ENCODE measurements around the gene PELI3.
"Not testable (repeated sequence)": the region's sequence is repeated elsewhere in the genome, so short reads cannot be mapped to it uniquely, and the experiment has no call there.

The PELI3 gene

DNA sequence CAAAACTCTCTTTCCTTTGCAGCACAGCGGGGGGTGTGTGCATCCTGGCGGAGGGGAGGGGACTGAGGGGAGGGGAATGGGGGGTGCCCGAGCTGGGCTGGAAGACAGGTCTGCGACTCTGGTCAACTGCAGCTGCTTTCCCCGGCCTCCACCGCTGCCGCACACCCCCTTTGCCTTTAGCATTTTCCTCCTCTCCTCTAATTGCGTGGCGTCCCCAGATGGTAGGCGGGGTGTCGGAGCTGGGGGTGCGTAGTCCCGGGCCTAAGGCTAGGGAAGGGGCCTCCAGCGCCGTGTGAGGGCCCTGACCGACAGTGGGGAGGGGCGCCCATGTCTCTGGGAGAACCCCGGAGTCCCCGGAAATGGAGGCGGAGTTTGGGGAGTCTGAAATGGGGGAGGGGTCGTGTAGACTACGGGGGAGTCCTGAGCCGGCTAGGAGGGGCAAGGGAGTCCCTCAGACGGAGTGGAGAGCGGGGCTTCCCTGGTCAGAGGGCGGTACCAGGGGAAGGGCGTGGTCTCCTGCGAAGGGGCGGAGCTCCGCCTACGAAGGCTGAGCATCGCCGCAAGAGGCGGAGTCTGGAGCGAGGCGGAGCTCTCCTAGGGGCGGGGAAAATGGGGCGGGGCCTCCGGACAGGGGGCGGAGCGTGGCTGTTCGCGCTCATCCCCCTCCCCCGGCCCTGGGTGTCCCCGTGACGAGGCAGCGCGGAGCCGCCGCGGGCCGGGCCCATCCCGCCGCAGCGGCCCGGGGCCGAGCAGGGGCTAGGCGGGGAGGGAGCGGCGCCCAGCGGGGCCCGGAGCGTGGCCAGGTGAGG lies at the start of gene PELI3:
TSS of gene PELI3 (plus strand) at position 681 of the 809 bp plus-strand sequence. CDS start 1,224 bp downstream, outside the sequence.
- ATAC-seq: peak; percentile 85

DNA sequence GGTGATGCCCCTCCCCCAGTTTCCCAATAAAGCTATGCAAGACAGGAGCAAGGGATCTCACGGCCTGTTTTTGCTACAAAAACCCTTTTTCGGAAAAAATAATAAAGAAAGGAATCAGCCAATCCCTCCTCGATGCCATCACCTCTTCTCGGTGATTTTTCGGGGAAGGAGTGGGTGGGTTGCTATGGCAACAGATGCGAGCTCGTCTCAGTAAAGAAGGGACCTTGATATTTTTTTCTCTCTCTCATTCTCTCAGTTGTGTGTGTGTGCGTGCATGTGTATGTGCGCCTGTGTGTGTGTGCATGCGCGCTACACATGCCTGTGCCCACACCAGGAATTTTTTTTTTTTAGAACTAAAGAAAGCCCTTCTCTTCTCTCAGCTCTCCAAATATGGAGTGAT lies 49.7 kb upstream of the PELI3 start:
- DNase-seq (peak; percentile 50), ATAC-seq (no peak)

More for the DNA sequence above, at the start of gene PELI3:
- peak; percentile 95 for DNase-seq

DNA sequence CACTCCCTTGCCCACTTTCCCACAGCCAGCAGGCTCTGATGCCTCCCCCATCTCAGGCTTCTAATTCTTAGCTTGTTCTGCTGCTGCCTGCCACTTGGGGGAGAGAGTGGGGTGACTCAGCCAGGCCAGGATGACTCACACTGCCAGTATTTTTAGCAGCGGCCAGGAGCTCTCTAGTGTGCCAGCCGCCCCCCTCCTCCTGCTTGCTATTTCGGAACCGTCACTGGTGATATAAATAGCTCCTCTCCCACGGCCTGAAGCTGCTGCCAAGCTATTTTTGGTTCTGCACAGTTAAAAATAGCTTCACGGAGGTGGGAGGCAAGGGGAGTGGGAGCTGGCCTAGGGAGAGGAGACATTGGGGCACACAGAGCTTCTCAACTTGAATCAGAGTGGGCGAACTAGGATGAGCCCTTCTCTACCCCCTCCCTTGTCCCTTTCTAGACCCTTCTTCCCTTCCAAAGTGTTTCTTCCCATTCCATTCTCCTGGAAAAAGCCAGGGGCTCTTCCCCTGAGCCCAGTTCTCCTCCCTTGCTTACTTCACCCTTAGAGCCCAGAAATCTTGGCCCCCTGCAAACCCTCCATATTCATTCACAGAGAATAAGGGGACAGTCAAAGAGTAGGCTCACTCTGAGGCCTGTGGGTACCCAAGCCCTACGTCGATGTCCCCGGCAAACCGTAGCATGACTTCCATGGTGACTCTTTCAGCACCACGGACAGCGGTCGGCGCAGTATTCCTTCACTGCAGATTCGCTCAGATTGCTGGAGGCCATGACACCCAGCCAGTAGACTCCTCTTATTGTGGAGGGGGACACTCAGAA lies 48.3 kb upstream of the PELI3 start:
- DNase-seq (peak; percentile 81), ATAC-seq (peak; percentile 92)

DNA sequence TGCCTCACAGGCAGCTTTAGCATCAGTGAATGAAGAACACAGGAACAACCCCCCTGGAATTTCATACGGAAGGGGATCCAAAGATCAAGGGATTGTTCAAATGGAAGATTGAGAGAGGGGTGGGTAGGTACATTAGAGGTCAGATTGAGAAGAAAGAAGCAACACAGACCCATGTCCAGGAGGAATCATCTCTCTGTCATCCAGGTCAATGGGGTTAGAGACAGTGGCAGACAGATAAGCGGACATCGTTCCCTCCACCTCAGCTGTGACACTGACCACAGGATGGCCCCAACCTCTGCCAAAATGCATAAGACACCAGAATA lies 47.8 kb upstream of the PELI3 start:
- ATAC-seq: no peak
- DNase-seq: no peak

DNA sequence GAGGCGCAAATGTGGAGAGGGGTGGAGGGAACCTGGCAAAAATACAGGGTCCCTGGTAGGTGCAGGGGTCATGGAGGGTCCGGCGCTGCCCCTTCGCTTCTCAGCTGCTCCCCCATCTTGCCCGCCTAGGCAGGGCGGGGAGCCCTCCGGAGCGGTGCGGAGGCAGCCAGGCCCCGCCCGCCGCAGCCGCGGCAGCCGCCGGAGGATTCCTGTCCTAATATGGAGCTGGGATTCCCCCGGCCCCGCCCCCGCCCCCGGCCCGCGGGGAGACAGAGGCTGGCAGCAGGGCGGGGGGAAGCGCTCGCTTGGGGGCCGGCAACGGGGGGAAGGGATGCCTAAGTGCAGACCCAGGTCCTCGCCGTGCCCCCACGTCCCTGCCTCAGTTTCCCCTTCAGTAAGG lies 46.9 kb upstream of the PELI3 start:
- ATAC-seq: no peak
- DNase-seq: peak; percentile 16

DNA sequence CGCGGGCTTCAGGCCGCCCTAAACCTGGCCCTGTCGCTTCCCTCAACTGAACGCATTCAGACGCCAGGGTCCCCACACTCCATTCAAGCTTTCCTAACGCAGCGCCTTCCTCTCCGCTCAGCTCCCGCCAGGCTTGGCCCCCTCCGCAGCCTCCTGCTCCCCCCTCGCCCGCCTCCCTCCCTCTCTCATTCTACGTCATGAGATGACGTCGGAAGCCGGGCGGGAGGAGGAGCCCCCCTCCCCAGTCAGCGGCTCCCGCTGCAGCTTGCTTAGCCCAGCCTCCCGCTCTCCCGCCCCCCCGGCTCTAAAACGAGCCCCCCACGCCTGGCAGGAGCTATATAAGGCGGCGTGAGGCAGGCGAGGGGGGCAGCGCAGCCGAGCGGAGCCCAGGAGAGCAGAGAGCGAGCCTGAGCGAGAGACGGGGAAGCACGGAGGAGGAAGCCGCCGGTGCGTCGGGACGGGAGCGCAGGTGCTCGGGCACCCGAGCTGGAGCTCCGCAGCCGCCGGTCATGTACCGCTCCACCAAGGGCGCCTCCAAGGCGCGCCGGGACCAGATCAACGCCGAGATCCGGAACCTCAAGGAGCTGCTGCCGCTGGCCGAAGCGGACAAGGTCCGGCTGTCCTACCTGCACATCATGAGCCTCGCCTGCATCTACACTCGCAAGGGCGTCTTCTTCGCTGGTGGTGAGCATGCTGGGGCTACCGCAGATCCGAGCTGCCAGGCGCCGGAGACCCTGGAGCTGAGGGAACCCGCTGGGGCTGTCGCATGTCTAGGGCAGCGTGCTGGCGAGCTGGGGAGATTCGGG lies 45.8 kb upstream of the PELI3 start, which contains the start of gene NPAS4:
TSS of gene NPAS4 (plus strand) at position 365 of the 806 bp plus-strand sequence. CDS start at position 510, 145 bp downstream.
- no peak for ATAC-seq
- DNase-seq: no peak

GRCh38 chr11:66421492-66422205 lies 45.1 kb upstream of the PELI3 start:
- DNase-seq (peak; percentile 89), ATAC-seq (peak; percentile 65)

- ATAC-seq: no peak
- DNase-seq: no peak
These were observed 40.4 kb upstream of the PELI3 start for GRCh38 chr11:66426314-66426713.

DNA sequence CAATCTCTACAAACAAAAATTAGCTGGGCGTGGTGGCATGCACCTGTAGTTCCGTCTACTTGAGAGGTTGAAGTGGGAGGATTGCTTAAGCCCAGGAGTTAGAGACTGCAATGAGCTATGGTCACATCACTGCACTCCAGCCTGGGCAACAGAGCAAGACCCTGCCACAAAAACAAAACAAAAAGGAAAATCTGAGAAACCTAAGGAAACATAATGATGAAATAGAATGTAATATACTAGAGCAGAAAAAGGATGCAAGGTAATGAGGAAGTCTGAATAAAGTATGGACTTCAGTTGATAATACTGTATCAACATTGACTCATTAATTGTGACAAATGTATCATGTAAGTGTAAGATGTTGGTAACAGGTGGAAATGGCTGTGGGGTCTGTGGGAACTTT lies 37.8 kb upstream of the PELI3 start:
- ATAC-seq: no peak
- no peak for DNase-seq

DNA sequence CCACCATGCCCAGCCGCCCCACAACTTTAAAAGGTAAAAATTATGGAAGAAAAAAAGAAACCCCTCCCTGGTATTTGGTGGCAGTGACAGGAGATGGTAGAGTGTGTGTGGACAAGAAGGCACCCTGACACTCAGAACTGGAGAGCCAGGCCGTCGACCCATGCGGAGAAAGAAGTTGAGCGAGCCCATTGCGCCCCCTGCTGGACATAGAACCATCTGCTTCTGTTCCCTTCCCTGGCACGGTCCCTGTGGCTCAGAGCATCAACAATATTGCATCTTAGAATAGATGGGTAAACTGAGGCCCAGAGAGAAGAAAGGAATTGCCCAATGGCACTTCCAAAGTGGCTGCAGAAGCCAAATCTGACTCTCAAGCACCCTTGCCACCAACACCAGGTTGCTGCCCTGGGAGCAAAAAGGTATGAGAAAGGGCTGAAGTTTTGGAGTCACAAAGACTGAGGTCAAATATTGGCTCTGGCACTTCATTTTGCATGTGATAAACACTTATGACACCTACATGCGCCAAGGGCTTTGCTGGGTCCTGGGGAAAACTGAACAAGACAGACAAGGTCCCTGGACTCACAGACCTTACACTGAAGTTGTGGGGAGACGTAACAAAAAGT lies 36.6 kb upstream of the PELI3 start:
- ATAC-seq (no peak), DNase-seq (peak; percentile 85)

GRCh38 chr11:66431287-66431686 lies 35.4 kb upstream of the PELI3 start:
- not testable (repeated sequence) for ATAC-seq, DNase-seq

- not testable (repeated sequence) for ATAC-seq, DNase-seq
These were observed 34.8 kb upstream of the PELI3 start for GRCh38 chr11:66431871-66432329.

- no peak for ATAC-seq
These were observed 34.1 kb upstream of the PELI3 start for GRCh38 chr11:66432597-66432996.

GRCh38 chr11:66437979-66438503 lies 28.7 kb upstream of the PELI3 start:
- ATAC-seq: no peak
- no peak for DNase-seq

More at GRCh38 chr11:66432597-66432996, 34.1 kb upstream of the PELI3 start:
- no peak for DNase-seq

GRCh38 chr11:66438504-66439466 lies 27.9 kb upstream of the PELI3 start, which contains the start of gene MRPL11:
MRPL11 (minus strand) TSS chr11:66438848; CDS start chr11:66438754, 94 bp downstream.
- ATAC-seq (peak; percentile 99), DNase-seq (peak; percentile 91)

- not testable (repeated sequence) for ATAC-seq, DNase-seq
These were observed 26.4 kb upstream of the PELI3 start for GRCh38 chr11:66440101-66440939.

DNA sequence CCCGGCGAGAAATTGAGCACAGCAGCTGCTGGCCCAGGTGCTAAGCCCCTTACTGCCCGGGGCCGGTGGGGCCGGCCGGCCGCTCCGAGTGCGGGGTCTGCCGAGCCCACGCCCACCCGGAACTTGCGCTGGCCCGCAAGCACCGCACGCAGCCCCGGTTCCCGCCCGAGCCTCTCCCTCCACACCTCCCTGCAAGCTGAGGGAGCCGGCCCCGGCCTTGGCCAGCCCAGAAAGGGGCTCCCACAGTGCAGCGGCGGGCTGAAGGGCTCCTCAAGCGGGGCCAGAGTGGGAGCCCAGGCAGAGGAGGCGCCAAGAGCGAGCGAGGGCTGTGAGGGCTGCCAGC lies 25.8 kb upstream of the PELI3 start:
- not testable (repeated sequence) for ATAC-seq, DNase-seq

DNA sequence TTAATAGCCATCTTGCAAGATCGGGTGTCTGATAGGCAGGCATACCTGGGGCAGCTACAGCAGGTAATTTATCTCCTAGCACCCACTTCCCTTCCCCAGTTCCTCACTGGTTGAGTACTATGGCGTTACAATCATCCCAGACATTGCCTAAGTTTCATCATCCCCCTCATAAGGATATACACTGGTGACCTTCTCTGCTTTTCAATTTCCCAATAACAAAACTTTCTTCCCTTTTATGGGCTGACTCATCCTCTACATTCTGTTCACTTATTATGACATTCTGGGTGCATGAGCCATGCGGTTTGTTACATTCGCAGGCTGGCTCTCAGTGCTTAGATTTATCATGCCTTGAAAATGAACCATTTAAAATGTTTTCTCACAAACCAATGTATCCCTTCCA lies 23.1 kb upstream of the PELI3 start:
- DNase-seq: no peak
- no peak for ATAC-seq

Data from stimulated activated naive CD8-positive, alpha-beta T cell treated with anti-CD3 and anti-CD28 coated beads, Interleukin-15, Interleukin-2, amounts not matched to agents 100 U/mL and 50 U/mL, for 24 hours (primary cell).